NCI-H82 treated with DMSO at 0.1 percent for 48 hours (cell line): ENCODE measurements around the gene NOS1AP.
"Not testable (repeated sequence)": the region's sequence is repeated elsewhere in the genome, so short reads cannot be mapped to it uniquely, and the experiment has no call there.

Source experiments
- DNase-seq: peaks from one replicate; lab custom pipeline; 2025; ENCODE audit not compliant: unreplicated experiment; lab: John Stamatoyannopoulos, UW

Gene NOS1AP

DNA sequence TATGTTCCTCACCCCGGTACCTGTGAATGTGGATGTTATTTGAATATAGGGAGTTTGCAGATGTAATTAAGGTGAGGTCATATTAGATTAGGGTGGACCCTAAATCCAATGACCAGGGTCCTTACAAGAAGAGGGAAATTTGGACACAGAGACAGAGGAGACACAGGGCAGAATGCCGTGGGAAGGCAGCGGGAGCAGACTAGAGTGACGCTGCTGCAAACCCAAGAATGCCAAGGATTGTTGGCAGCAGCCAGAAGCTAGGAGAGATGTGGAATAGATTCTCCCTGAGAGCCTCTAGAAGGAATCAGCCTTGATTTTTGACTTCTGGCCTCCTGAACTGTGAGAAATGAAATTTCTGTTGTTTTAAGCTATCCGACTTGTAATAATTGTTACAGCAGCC is 253.5 kb downstream of the NOS1AP start:
- no peak for DNase-seq

DNA sequence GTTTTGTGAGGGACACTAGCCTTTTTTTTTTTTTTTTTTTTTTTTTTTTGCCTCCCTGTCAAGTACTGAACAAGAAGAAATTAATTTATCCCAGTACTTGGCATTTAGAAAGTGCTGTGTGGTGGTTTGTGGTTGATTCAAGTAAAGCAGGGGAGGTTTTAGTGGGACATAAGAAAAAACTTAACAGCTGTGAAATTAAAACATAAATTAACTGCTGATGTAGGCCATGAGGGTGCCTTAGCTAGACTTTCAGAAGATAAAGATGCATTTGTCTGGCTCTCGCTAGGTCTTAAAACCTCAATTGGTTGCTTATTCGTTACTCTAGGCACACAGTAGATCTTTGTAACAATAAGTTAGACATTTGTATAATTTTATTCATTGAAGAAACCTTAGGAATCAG is 254.9 kb downstream of the NOS1AP start:
- no peak for DNase-seq

DNA sequence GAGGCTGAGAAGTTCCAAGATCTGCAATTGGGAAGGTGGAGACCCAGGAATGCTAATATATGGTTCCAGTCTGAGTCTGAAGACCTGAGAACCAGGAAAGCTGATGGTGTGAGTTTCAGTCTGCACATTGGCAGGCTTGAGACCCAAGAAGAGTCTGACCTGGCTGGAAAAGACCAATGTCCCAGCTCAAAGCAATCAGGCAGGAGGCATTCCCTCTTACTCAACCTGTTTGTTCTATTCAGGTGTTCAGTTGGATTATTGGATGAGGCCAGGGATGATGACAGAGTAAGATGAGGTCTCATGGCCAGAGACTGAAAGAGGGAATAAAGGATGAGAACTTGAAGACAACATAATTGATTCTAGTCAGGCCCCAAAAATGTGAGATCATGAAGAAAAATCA is 257.1 kb downstream of the NOS1AP start:
- no peak for DNase-seq

DNA sequence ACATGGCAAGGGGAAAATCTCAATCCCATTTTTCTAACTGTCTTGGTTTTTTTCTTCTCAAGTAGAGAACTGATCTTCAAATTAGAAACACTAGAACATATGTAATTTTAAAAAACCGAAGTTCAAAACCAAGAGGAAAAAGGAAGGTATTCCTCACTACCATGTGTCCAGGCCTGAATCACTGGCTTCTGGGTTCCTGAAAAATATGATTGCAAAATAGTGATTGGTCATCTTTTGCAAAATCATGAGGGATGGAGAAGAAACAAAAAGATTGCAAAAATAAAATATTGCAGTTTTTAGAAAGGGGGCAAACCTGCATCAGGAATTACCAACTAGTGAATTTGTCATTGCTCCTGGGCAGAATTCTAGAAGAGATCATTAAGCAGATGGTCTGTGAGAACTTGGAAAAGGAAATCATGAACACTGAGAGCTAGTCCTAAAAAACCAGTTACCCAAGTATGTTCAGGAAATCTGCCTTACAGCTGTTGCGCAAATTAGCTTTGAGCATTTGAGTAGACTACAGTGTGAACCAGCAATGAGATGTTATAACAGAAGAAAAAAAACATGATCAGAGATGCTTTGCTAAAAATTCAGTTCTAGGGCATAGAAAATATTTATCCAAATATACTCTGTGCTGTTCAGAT is 257.8 kb downstream of the NOS1AP start:
- DNase-seq, result no peak

DNA sequence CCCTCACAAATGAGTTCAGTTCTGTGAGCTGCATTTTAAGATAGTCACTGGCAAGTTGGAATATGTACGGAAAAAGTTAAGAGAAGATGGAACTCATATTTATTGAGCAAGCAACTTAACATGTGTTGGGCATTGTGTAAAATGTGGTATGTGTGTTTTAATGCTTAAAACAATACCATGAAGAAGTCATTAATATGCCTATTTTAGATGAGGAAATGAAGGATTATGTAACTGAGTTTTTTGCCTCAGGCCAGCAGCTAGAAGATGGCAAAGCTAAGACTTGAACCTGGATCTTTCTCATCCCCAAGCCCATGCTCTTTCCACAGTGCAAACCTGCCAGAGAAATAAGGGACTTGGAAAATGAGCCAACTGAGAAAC is 258.3 kb downstream of the NOS1AP start:
- no peak for DNase-seq

DNA sequence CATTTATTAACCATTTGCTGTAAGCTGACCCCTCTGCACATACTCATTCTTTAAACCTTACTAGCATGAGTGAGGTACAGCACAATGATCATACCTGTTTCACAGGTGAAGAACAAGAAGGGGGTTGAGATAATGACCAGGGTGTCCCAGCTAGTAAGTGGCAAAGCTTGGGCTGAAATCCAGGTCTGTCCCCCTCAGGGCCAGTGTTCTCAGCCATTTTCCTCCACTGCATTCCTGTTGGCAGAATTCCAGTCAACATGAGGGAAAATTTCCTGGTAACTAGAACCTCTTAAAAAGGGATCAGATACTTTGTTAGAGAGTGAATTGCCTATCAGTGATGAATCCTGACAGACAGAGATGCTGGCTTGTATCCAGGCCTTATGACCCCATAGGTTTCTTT is 259.0 kb downstream of the NOS1AP start:
- DNase-seq, result no peak

DNA sequence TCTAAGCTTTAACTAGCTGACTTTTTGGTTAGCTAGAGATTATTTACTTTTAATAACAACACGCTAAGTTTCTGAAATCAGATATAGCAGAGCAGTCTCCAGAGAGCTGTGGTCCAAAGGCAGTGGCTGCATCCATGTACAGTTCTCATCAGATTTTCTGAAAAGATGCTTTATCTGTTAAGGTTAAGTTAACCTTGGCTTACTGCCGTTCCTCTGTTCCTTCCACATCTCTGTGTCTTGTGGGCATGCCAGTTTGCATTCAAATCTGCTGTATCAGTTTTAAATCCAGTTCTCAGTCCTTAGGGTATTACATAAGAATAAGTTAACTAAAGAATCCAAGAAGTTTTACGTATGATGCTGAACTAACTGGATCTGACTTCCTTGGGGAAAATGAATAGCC is 260.3 kb downstream of the NOS1AP start:
- no peak for DNase-seq

DNA sequence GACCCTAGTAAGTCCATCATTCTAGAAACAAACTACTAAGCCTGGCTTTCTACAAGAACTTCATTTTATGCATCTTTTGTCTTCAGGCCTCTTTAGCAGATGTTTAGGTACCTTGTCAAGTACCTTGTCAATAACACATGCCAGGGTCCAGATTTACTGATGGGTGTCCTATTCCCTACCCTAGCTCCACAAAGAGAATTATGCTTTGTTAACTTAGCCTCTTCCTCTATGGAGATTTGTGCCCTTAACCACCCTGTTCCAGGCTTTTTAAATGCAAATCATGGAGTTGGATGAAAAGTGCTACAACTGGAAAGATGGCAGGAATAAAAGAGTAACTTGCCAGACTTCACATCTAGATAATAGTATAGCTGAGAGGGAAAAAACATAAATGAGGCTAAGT is 264.5 kb downstream of the NOS1AP start:
- DNase-seq, result no peak

DNA sequence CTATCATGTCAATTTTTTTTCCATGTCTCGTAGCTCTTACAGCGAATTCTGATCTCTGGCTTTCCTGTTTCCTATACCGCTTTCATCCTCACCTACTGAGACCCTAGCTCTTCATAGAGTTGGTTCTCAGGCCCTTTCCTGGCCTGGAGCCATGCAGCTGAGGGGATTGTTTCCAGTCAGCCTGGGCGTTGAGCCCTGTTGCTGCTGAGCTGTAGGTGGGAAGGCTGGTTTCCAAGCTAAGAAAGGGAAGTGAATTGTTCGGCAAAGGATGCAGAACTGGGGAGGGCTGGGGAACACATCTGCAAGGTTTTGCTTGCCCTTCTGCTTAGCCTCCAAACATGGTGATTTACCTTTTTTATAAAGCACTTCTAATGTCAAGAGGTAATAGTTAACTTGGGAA is 265.6 kb downstream of the NOS1AP start:
- no peak for DNase-seq

DNA sequence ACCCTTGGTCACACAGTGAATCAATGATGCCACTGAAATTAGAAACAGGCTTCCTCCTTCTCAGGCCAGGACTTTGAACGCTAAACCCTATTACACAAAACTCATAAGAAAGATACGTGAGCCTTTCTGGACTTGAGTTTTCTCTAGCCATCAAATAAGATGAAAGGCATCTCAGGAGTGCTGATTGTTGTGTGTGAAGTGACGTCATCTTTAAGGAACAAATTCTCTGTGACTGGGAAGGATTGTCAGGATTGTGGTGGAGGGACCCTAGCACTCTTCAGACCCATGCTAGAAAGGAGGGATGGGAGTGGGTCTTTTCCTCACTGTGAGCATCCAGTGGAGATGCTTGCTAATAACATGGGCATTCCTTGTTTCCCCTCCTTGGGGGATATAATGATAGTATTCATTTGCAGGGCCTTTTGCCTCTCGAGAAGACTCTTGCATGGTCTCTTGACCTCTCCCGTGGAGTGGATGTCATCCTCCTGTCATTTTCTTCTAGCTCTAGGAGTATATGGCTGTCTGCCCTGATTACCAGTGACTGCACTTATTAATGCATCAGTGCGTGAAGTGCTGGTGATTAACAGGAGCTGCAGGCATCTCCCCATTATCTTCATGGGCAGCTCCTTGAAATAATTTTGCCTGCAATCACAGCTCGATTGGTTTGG is 267.3 kb downstream of the NOS1AP start:
- no peak for DNase-seq

DNA sequence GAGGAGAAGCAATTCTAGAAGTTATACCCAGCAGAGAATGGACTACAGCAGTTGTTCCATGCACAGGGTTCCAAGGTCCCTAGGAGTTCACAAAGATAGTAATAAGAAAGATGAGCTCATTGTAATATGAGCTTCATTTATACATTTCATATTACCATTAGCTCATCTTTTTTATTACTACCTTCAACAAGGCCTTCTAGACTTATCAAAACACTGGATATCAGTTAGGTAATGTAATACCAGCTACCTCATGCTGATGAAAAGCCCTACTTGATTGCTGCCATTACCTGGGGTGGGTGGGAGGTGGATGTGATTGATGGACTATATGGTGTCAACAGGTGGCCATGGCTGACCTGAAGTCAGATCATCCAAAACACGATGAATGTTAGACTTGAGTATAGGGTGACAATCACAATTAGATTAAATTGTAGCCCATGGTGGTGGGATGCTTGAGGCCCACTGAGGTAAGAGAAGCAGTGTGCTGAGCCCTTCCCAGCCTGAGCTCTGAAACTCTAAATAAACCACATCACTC is 273.0 kb downstream of the NOS1AP start:
- no peak for DNase-seq

DNA sequence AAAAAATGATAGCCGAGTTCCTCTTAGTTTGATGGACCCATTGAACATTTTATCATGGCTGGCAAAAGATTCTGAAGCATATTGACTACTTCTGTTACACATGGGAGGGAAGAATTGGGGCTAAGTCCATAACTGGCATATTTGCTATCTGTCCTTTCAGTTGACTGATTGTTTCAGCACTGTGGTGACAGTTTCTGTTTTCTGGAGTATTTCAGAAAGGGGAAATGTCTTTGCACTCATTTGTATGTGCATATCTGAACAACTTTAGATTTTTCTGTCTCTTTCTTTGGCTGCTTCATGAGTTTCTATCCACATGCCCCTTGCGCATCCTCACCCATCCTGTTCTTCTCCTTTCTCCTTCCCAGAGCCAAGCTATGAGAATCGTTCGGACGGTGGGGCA is 274.0 kb downstream of the NOS1AP start:
- no peak for DNase-seq

DNA sequence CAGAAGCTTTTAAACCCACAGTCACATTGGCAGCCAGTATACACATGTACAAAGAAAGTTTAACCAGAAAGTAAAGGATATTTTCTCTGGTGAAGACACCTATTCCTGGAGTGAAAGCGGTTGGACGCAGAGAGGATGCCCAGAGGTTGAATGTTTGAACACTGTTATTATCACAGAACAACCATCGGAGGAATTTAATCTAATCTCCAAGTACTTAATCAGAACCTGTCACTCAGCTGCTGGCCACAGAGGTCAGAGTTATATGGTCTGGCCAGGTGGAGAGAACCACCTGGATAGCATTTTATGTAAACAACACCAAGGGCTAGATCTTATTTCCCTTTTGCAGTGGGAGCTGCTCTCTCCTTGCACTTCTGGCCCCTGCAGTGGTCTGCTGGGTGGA is 277.8 kb downstream of the NOS1AP start:
- peak; percentile 11 for DNase-seq

DNA sequence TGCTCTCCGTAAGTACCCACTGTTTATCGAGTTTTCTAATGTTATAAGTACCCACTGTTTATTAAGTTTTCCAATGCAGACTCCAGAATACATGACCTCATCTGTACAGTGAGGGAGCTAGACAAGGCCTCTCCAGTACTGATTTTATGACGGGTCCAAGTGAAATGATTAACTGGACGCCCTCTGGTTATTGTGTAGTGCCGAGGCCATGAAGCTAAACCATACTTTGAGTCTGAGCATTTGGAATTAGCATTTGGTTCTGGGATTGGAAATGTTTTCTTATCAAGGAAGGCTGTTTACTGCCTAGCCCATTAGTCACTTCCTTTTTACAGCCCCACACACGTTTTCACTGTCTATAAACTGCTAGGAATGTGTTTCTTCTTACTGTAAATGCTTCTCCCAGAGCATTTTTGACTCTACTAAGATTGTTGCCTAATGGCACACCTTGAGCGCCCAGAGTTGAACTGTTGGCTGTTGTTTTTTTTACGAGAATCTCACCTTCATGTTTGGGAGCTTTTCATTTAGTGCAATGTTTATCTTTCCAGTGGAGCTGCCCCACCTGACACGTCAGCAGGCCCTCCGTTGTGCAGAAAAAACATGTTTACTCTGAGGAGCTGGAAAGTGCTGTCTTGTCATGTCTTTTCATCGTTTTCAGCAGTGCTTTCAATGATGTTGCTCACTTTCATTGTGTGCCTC is 280.3 kb downstream of the NOS1AP start:
- no peak for DNase-seq

DNA sequence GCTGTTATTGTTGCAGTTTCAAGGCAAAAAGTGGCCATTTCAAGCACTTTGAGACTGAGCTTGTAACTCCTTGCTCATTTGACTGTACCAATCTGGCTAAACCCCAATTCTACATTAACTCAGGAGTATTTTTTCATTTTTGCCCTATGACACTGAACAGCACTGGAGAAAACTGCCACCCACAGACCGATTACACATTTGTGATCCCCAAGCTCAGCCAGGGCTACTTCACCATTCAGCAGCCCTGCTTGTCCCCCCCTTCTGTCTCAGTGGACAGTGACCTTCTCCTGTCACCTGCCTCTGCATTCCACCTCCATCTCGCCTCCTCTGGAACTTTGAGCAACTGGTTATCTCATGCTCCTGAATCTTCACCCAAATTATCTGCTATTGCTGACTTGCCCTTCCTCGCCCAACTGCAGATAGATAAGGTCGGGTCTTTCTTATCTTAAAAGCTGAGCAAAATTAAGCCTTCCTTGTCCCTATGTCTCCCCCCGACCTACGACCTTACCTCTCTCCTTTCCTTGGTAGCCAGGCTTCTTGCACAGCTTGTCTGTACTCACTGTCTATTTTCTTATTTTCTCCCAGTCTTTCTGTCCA is 281.9 kb downstream of the NOS1AP start:
- DNase-seq, result no peak

DNA sequence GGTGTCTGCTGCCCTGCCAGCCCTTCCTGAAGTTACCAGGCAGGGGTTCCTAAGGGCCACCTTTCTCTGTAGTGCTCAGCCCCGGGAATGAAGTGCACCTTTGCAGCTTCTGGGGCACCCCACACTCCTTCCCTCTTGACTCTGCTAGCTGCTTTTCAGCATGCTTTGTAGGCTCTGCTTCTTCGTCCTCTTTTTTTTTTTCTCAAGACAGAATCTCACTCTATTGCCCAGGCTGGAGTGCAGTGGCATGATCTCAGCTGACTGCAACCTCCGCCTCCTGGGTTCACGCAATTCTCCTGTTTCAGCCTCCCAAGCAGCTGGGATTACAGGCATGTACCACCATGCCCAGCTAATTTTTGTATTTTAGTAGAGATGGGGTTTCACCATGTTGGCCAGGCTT is 282.4 kb downstream of the NOS1AP start:
- DNase-seq, result not testable (repeated sequence)

DNA sequence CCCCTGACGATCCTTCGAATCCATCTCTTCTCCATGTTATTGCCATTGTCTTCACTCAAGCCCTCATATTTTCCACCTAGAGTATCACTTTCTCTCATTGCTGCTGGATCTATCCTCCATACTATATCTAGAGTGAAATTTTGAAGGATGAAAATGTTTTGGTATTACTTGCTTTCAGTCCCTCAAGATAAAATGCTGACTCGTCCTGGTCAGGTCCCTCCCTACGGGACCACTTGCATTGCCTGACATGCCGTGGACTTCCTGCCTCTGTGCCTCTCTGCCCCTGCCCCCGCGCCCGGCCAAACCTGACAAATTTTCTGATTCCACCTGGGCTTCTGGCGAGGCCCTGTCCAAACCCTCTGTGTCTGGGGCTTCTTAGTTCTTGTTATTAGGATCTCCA is 283.6 kb downstream of the NOS1AP start:
- no peak for DNase-seq

DNA sequence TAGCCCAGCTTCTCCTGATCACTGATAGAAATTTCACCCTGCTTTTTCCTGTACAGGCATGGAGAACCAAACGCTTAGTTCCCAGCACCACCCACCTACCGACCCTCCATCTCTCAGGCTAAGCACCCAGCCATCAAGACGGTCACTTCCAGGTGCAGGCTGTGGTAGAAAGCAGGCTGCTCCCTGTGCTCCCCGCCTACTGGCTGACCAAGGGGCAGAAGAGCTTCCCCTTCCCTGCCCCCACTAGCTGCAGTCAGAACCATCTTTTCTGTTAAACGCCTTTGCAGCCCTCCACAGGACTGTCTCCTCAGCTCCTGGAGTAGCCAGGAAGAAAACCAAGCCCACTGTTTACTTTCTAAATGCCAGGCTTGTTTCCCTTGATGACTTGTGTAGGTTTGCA is 284.2 kb downstream of the NOS1AP start:
- DNase-seq, result no peak

DNA sequence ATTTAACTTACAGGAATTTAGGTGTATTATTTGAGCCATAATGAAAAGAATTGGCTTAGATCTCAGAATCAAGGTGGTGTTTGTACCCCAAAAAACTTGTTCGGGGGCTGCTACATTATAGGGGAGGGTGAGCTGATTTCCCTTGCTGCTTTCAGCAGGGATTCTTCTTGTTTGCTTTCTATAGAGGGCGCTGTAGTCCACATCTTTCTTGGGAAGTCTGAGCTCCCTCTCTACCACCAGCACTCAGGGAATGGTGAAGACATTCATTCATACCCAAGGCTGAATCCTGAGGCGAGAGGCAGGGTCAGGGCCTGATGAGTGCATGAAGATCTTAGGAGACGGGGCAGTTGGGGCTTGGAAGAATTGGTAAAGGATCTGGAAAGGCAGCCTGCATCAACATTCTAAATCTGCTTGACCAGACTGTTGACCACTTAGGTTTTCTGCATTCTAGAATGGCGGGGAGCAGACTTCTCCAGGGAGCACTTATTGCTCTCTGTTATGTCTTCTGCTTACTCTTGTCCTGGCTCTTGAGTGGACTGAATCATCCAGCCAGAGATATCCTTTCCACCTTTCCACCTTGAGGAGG is 288.3 kb downstream of the NOS1AP start:
- DNase-seq, result peak; percentile 50

DNA sequence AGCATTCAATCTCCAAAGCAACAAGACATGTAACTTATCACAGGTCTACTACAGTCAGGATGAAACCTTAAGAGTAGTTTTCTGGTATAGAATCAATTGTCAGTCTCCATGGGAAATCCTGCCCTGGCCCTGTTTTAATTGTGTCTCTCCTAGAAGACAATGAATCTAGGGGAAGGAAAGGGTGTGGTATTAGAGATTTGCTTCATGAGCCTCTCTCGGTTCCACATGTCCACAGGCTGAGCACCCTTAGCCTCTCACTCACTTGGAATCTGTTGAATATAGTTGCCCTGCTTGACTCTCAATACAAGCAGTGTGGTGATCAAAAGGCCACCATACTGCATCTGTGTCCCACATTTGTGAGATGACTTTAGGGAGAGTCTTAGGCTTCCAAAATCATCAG is 289.4 kb downstream of the NOS1AP start:
- no peak for DNase-seq

DNA sequence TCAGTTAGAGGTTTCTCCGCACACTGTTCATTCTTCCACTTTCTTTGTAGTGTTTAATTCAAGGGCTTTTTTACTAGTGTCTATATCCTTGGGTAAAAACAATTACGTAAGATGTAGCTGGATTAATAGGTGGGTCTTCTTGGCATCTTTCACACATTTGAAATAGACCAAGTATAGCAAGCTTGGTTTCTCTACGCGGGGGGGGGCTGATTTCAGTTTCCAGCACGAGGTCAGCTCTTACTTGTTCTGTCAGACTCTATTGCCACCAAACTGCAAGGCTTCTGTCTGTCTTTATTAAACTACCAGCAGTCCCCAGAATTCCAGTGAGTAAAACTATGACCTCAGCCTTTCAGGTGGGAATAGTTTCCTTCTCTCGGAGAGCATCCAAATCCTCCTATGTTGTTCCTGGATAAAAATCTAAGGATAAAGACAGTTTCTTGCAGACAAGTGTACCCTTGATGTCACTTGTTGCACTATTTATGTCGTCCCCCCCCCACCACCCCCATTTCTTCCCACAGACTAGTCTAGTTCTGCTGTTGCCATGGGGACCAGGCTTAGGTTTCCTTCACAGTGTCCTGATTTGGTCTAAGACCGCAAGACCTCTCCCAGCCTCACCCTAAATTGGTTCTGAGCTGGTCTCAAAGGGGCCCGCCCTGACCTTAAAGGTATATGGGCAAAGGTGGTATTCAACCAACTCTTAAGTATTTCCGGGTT is 290.2 kb downstream of the NOS1AP start:
- no peak for DNase-seq
